Esophagus muscularis mucosa (tissue), 4 donors: ENCODE results near the gene CPT1C. TPM values are rescaled to one million over a fixed set of nuclear protein-coding genes. Genes with fewer than 3 reads are reported as not detected.

Experiments used
- DNase-seq: peaks from one replicate; pipeline ENCODE4 v3.0.0-alpha.2; 2017; ENCODE audit errors: extremely low spot score
- H3K27ac ChIP-seq, 4 donors: fragments of 200-600 bp; sonication (generic); replicated peaks in 1 of 4; 1 replicate in 3 of 4; 2 replicates in 1 of 4; pipeline ENCODE4 v1.5.1; 2016 to 2019; ENCODE audit warnings: mild to moderate bottlenecking in 1 of 4
- H3K27me3 ChIP-seq, 4 donors: fragments of 200-600 bp; sonication (generic); one replicate each; pipeline versions ENCODE4 v1.5.1 to v1.6.0; 2016 to 2019
- H3K36me3 ChIP-seq, 4 donors: fragments of 200-600 bp; sonication (generic); one replicate each; pipeline ENCODE4 v1.5.1; 2016 to 2019
- H3K4me1 ChIP-seq, 4 donors: fragments of 200-600 bp; sonication (generic); one replicate each; pipeline ENCODE4 v1.5.1; 2016 to 2019
- H3K4me3 ChIP-seq, 4 donors: fragments of 200-600 bp; sonication (generic); 1 replicate in 2 of 4; 2 replicates in 2 of 4; pipeline ENCODE4 v1.5.1; 2016 to 2019; ENCODE audit warnings: mild to moderate bottlenecking in 4 of 4, moderate library complexity in 1 of 4
- H3K9me3 ChIP-seq, 4 donors: fragments of 200-600 bp; sonication (generic); 1 replicate in 3 of 4; 2 replicates in 1 of 4; pipeline ENCODE4 v1.5.1; 2016 to 2019
- EP300 ChIP-seq: sonication (generic); formaldehyde crosslinking; IDR thresholded peaks from one replicate; pipeline ENCODE4 v1.6.1; 2017; ENCODE audit warnings: antibody characterized with exemption
- POLR2A ChIP-seq: fragments of 450-650 bp; IDR thresholded peaks from one replicate; pipeline ENCODE4 v1.6.1; 2017; ENCODE audit warnings: antibody characterized with exemption, moderate library complexity, mild to moderate bottlenecking, low read depth
- POLR2AphosphoS5 ChIP-seq, 2 donors: sonication (generic); formaldehyde crosslinking; IDR thresholded peaks; one replicate each; pipeline ENCODE4 v1.6.1; 2017; ENCODE audit warnings: antibody characterized with exemption in 2 of 2
- WGBS: methylation state at CpG from one replicate; pipeline ENCODE4 v1.1.5; 2018; 5-methylcytosine and 5-hydroxymethylcytosine counted together
- intact Hi-C: fragments of 100-400 bp; cut with DNase I; formaldehyde crosslinking; loops from one replicate; pipeline ENCODE4 v1.15.1; 2023
- small RNA-seq, 3 donors: library from RNA; depleted of rRNA; stranded (forward); fragments of <200 nt; gene quantifications; one replicate each; pipeline ENCODE3, GENCODE V24; 2016
- total RNA-seq, 4 donors: library from RNA; depleted of rRNA; stranded (reverse); fragments of >200 nt; gene quantifications; one replicate each; pipeline versions ENCODE4 v1.1.0 to v1.2.1, GENCODE V29; 2016
- TF ChIP-seq, protein P1 (sequence below), 3 experiments: fragments of 200-600 bp in 2 of 3; fragments of 450-650 bp in 1 of 3; sonication (generic) in 2 of 3; IDR thresholded peaks; one replicate each; pipeline ENCODE4 v1.5.1; 2017 to 2019; ENCODE audit warnings: antibody characterized with exemption in 3 of 3, mild to moderate bottlenecking in 2 of 3, moderate library complexity in 1 of 3

Gene CPT1C
- total RNA-seq, 4 donors from 2014 or later, result 2.7 to 6.6 (median 3.9) TPM

- TF ChIP-seq, protein P1, sequence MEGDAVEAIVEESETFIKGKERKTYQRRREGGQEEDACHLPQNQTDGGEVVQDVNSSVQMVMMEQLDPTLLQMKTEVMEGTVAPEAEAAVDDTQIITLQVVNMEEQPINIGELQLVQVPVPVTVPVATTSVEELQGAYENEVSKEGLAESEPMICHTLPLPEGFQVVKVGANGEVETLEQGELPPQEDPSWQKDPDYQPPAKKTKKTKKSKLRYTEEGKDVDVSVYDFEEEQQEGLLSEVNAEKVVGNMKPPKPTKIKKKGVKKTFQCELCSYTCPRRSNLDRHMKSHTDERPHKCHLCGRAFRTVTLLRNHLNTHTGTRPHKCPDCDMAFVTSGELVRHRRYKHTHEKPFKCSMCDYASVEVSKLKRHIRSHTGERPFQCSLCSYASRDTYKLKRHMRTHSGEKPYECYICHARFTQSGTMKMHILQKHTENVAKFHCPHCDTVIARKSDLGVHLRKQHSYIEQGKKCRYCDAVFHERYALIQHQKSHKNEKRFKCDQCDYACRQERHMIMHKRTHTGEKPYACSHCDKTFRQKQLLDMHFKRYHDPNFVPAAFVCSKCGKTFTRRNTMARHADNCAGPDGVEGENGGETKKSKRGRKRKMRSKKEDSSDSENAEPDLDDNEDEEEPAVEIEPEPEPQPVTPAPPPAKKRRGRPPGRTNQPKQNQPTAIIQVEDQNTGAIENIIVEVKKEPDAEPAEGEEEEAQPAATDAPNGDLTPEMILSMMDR (IDR thresholded peaks at IDR 0.05), result no peak
- TF ChIP-seq POLR2A (no peak), EP300 (no peak), POLR2AphosphoS5 (IDR thresholded peaks at IDR 0.05) (no peak)
- Histone ChIP-seq H3K9me3 (no peaks in the 10 kb centered on the region), H3K4me3 (no peak within 1 kb of the TSS), H3K36me3 (no peaks in the 10 kb centered on the region), H3K27me3 (peaks cover 0 to 6% (median 0%) of the 10 kb centered on the region in 4 donors), H3K27ac (peak within 1 kb of the TSS in 1 of 4 donors; percentile 22), H3K4me1 (peaks cover 19 to 21% (median 20%) of the 10 kb centered on the region in 4 donors)
- 83% methylated on average over 4 of the region's 6 CpGs for WGBS
- intact Hi-C loops, result no loop called here
- no peak for DNase-seq
Observed at GRCh38 chr19:49763230-49763629, 72.3 kb downstream of the CPT1C start, which contains the start of gene TSKS. TSKS (minus strand) TSS chr19:49763306; CDS start chr19:49763247, 59 bp downstream.

Small RNAs within 50 kb of the gene (small RNA-seq; reads per million reads assigned to genes)
- 0 reads per million in 3 donors for gene MIR5088

Other genes with a start within 250 kb of the CPT1C start
- 1 to 10 TPM in 2 of 4 donors, under 1 TPM in 2; 0.83 to 5.2 (median 1.3) TPM for gene SLC17A7, start 249.6 kb upstream of the CPT1C start, total RNA-seq
- gene PIH1D1, start 239.3 kb upstream of the CPT1C start, total RNA-seq, result 10 to 100 TPM; 73.6 to 84.0 (median 78.4) TPM
- gene ALDH16A1, start 237.9 kb upstream of the CPT1C start, total RNA-seq, result 10 to 100 TPM; 22.1 to 29.1 (median 26.2) TPM
- gene FLT3LG, start 216.9 kb upstream of the CPT1C start, total RNA-seq, result 10 to 100 TPM in 2 of 4 donors, 1 to 10 TPM in 2; 5.5 to 11.5 (median 10.4) TPM
- 1,000 to 10,000 TPM; 1,843 to 3,096 (median 2,688) TPM for gene RPL13A, start 203.5 kb upstream of the CPT1C start, total RNA-seq
- gene RPS11, start 194.7 kb upstream of the CPT1C start, total RNA-seq, result 1,000 to 10,000 TPM; 1,719 to 5,089 (median 3,692) TPM
- gene FCGRT, start 178.5 kb upstream of the CPT1C start, total RNA-seq, result 100 to 1,000 TPM; 108 to 234 (median 170) TPM
- 10 to 100 TPM in 3 of 4 donors, 1 to 10 TPM in 1; 9.8 to 22.4 (median 18.0) TPM for gene RCN3, start 163.1 kb upstream of the CPT1C start, total RNA-seq
- 10 to 100 TPM; 51.0 to 71.6 (median 59.2) TPM for gene NOSIP, start 110.6 kb upstream of the CPT1C start, total RNA-seq
- gene PRRG2, start 109.8 kb upstream of the CPT1C start, total RNA-seq, result 1 to 10 TPM in 2 of 4 donors, under 1 TPM in 1, not detected in 1; 0.17 to 2.5 (median 1.6) TPM
- 10 to 100 TPM in 3 of 4 donors, 1 to 10 TPM in 1; 9.4 to 29.1 (median 16.3) TPM for gene PRR12, start 99.9 kb upstream of the CPT1C start, total RNA-seq
- gene RRAS, start 51.0 kb upstream of the CPT1C start, total RNA-seq, result 100 to 1,000 TPM; 134 to 205 (median 187) TPM
- 10 to 100 TPM; 19.2 to 50.9 (median 30.9) TPM for gene SCAF1, start 48.9 kb upstream of the CPT1C start, total RNA-seq
- gene IRF3, start 25.3 kb upstream of the CPT1C start, total RNA-seq, result 10 to 100 TPM; 38.8 to 61.7 (median 56.7) TPM
- gene BCL2L12, start 25.2 kb upstream of the CPT1C start, total RNA-seq, result 1 to 10 TPM; 4.2 to 9.9 (median 6.0) TPM
- 100 to 1,000 TPM; 102 to 191 (median 144) TPM for gene PRMT1, start 13.8 kb upstream of the CPT1C start, total RNA-seq
- 1 to 10 TPM in 3 of 4 donors, under 1 TPM in 1; 0.83 to 4.1 (median 2.5) TPM for gene ADM5, start 1.5 kb upstream of the CPT1C start, total RNA-seq
- under 1 TPM in 1 of 4 donors, not detected in 3; 0.57 TPM for gene TSKS, start 72.2 kb downstream of the CPT1C start, total RNA-seq
- gene AP2A1, start 75.9 kb downstream of the CPT1C start, total RNA-seq, result 100 to 1,000 TPM in 1 of 4 donors, 10 to 100 TPM in 3; 56.9 to 114 (median 87.8) TPM
- 10 to 100 TPM; 14.1 to 38.0 (median 23.4) TPM for gene FUZ, start 122.2 kb downstream of the CPT1C start, total RNA-seq
- gene MED25, start 127.2 kb downstream of the CPT1C start, total RNA-seq, result 10 to 100 TPM; 22.5 to 36.0 (median 34.1) TPM
- gene PTOV1, start 160.0 kb downstream of the CPT1C start, total RNA-seq, result 100 to 1,000 TPM in 1 of 4 donors, 10 to 100 TPM in 3; 60.5 to 102 (median 84.4) TPM
- gene PNKP, start 176.5 kb downstream of the CPT1C start, total RNA-seq, result 10 to 100 TPM; 21.4 to 43.7 (median 27.8) TPM
- gene AKT1S1, start 186.2 kb downstream of the CPT1C start, total RNA-seq, result 10 to 100 TPM; 15.4 to 30.6 (median 21.9) TPM
- 10 to 100 TPM; 35.1 to 60.9 (median 44.0) TPM for gene TBC1D17, start 186.6 kb downstream of the CPT1C start, total RNA-seq
- gene IL4I1, start 205.8 kb downstream of the CPT1C start, total RNA-seq, result under 1 TPM in 2 of 4 donors, not detected in 2; 0.34 to 0.50 TPM
- 10 to 100 TPM; 12.0 to 22.0 (median 14.4) TPM for gene ATF5, start 238.1 kb downstream of the CPT1C start, total RNA-seq
- gene NUP62, start 238.4 kb downstream of the CPT1C start, total RNA-seq, result 10 to 100 TPM; 27.0 to 44.3 (median 35.9) TPM